ENCODE results near the gene UNC5C. TPM values are rescaled to one million over a fixed set of nuclear protein-coding genes. Genes with fewer than 3 reads are reported as not detected.

The UNC5C gene
- total RNA-seq, 4 donors from 2014 or later, result 0.98 to 2.3 (median 1.2) TPM

- H3K9me3 ChIP-seq, result no peaks in the 10 kb centered on the region
- no peak for DNase-seq (ENCODE audit: low spot score in 2 of 2)
- TF ChIP-seq EP300 (IDR thresholded peaks at IDR 0.05) (no peak), POLR2AphosphoS5 (IDR thresholded peaks at IDR 0.05) (no peak), CTCF (IDR thresholded peaks at IDR 0.05) (no peak), POLR2A (IDR thresholded peaks at IDR 0.05) (no peak)
- H3K36me3 ChIP-seq, result no peaks in the 10 kb centered on the region
- no peak overlapping the region for H3K4me3 ChIP-seq
- H3K4me1 ChIP-seq, result no peaks in the 10 kb centered on the region
- no peak overlapping the region for H3K27ac ChIP-seq
- H3K27me3 ChIP-seq, result no peaks in the 10 kb centered on the region
- 79% methylated on average over 1 of the region's 1 CpG for WGBS
Measured at GRCh38 chr4:95590615-95591014, 41.8 kb upstream of the UNC5C start.

- Histone ChIP-seq H3K4me1 (no peaks in the 10 kb centered on the region), H3K4me3 (no peak overlapping the region), H3K9me3 (no peaks in the 10 kb centered on the region), H3K27me3 (no peaks in the 10 kb centered on the region), H3K27ac (no peak overlapping the region), H3K36me3 (no peaks in the 10 kb centered on the region)
- 61% methylated on average over 5 of the region's 5 CpGs for WGBS
- TF ChIP-seq POLR2A (IDR thresholded peaks at IDR 0.05), result no peak
- no peak for TF ChIP-seq CTCF (IDR thresholded peaks at IDR 0.05)
- TF ChIP-seq EP300 (IDR thresholded peaks at IDR 0.05), result no peak
- no peak for TF ChIP-seq POLR2AphosphoS5 (IDR thresholded peaks at IDR 0.05)
- no peak for DNase-seq (ENCODE audit: low spot score in 2 of 2)
Measured at GRCh38 chr4:95585016-95585695, 36.4 kb upstream of the UNC5C start.

- TF ChIP-seq POLR2A (IDR thresholded peaks at IDR 0.05) (no peak), CTCF (IDR thresholded peaks at IDR 0.05) (no peak), EP300 (IDR thresholded peaks at IDR 0.05) (no peak), POLR2AphosphoS5 (IDR thresholded peaks at IDR 0.05) (no peak)
- Histone ChIP-seq H3K9me3 (no peaks in the 10 kb centered on the region), H3K27me3 (no peaks in the 10 kb centered on the region), H3K36me3 (no peaks in the 10 kb centered on the region), H3K4me1 (no peaks in the 10 kb centered on the region), H3K27ac (no peak overlapping the region), H3K4me3 (no peak overlapping the region)
- no peak for DNase-seq (ENCODE audit: low spot score in 2 of 2)
- WGBS, result 62% methylated on average over 4 of the region's 8 CpGs
Measured at GRCh38 chr4:95580226-95580625, 31.5 kb upstream of the UNC5C start.

- Histone ChIP-seq H3K9me3 (no peaks in the 10 kb centered on the region), H3K27ac (no peak overlapping the region), H3K4me1 (no peaks in the 10 kb centered on the region), H3K27me3 (no peaks in the 10 kb centered on the region), H3K4me3 (no peak overlapping the region), H3K36me3 (no peaks in the 10 kb centered on the region)
- TF ChIP-seq POLR2A (IDR thresholded peaks at IDR 0.05) (no peak), POLR2AphosphoS5 (IDR thresholded peaks at IDR 0.05) (no peak), EP300 (IDR thresholded peaks at IDR 0.05) (no peak), CTCF (IDR thresholded peaks at IDR 0.05) (no peak)
- peak in 1 of 2 donors; percentile 68 for DNase-seq (ENCODE audit: low spot score in 2 of 2)
- 63% methylated on average over 2 of the region's 6 CpGs for WGBS
Measured at GRCh38 chr4:95572304-95572991, 23.7 kb upstream of the UNC5C start.

GRCh38 chr4:95571577-95571976, 22.8 kb upstream of the UNC5C start:
- DNase-seq (ENCODE audit: low spot score in 2 of 2), result no peak
- Histone ChIP-seq H3K4me1 (no peaks in the 10 kb centered on the region), H3K36me3 (no peaks in the 10 kb centered on the region), H3K27ac (no peak overlapping the region), H3K9me3 (no peaks in the 10 kb centered on the region), H3K4me3 (no peak overlapping the region), H3K27me3 (no peaks in the 10 kb centered on the region)
- 85% methylated on average over 1 of the region's 1 CpG for WGBS
- TF ChIP-seq POLR2A (IDR thresholded peaks at IDR 0.05) (no peak), CTCF (IDR thresholded peaks at IDR 0.05) (no peak), EP300 (IDR thresholded peaks at IDR 0.05) (no peak), POLR2AphosphoS5 (IDR thresholded peaks at IDR 0.05) (no peak)
